Hepatocyte (in vitro differentiated cells): ENCODE data around the gene WWTR1. TPM values are rescaled to one million over a fixed set of nuclear protein-coding genes. Genes with fewer than 3 reads are reported as not detected.

Experiments used
- DNase-seq: peaks from one replicate; pipeline ENCODE4 v3.0.0-alpha.2; 2016; ENCODE audit warnings: low spot score
- H2AFZ ChIP-seq: fragments of 200-600 bp; sonication (generic); 2 replicates; pipeline ENCODE4 v1.6.0; 2016; ENCODE audit warnings: antibody characterized with exemption, mild to moderate bottlenecking
- H3K27ac ChIP-seq: fragments of 200-600 bp; sonication (generic); 2 replicates; pipeline ENCODE4 v1.5.1; 2016; ENCODE audit warnings: mild to moderate bottlenecking
- H3K27me3 ChIP-seq: fragments of 200-600 bp; sonication (generic); 2 replicates; pipeline ENCODE4 v1.6.1; 2016
- H3K36me3 ChIP-seq: fragments of 200-600 bp; sonication (generic); replicated peaks from 2 replicates; pipeline ENCODE4 v1.5.1; 2016; ENCODE audit warnings: low read depth; ENCODE audit not compliant: insufficient read depth
- H3K4me1 ChIP-seq: fragments of 200-600 bp; sonication (generic); 2 replicates; pipeline ENCODE4 v1.5.1; 2016; ENCODE audit warnings: mild to moderate bottlenecking, moderate library complexity; ENCODE audit not compliant: insufficient read depth
- H3K4me2 ChIP-seq: fragments of 200-600 bp; sonication (generic); 2 replicates; pipeline ENCODE4 v1.6.0; 2016
- H3K4me3 ChIP-seq: fragments of 200-600 bp; sonication (generic); 2 replicates; pipeline ENCODE4 v1.5.1; 2016; ENCODE audit warnings: mild to moderate bottlenecking
- H3K79me2 ChIP-seq: fragments of 200-600 bp; sonication (generic); 2 replicates; pipeline ENCODE4 v1.6.0; 2017; ENCODE audit warnings: mild to moderate bottlenecking
- H3K9me2 ChIP-seq: fragments of 200-600 bp; sonication (generic); replicated peaks from 2 replicates; pipeline ENCODE4 v1.6.0; 2017; ENCODE audit warnings: mild to moderate bottlenecking; ENCODE audit not compliant: insufficient read depth
- H3K9me3 ChIP-seq: fragments of 200-600 bp; sonication (generic); 2 replicates; pipeline ENCODE4 v1.5.1; 2016; ENCODE audit warnings: low read depth, mild to moderate bottlenecking
- H4K20me1 ChIP-seq: fragments of 200-600 bp; sonication (generic); 2 replicates; pipeline ENCODE4 v1.6.0; 2016; ENCODE audit warnings: mild to moderate bottlenecking; ENCODE audit not compliant: insufficient read depth, poor library complexity, severe bottlenecking
- CTCF ChIP-seq: fragments of 200-600 bp; sonication (generic); IDR thresholded peaks from 2 replicates; pipeline ENCODE4 v1.5.1; 2016; ENCODE audit warnings: antibody characterized with exemption, mild to moderate bottlenecking; ENCODE audit not compliant: poor library complexity
- EZH2 ChIP-seq: fragments of 200-600 bp; sonication (generic); IDR thresholded peaks from 2 replicates; pipeline ENCODE4 v1.6.1; 2016; ENCODE audit warnings: antibody characterized with exemption, mild to moderate bottlenecking, borderline replicate concordance
- EZH2phosphoT487 ChIP-seq: fragments of 200-600 bp; sonication (generic); IDR thresholded peaks from one replicate; pipeline ENCODE4 v1.6.1; 2018; ENCODE audit warnings: antibody characterized with exemption, mild to moderate bottlenecking, low read depth, moderate library complexity; ENCODE audit not compliant: unreplicated experiment, severe bottlenecking
- WGBS: methylation state at CpG from one replicate; pipeline ENCODE4 v1.1.6; 2016; ENCODE audit warnings: low lambda C conversion rate; ENCODE audit errors: missing lambda C conversion rate; 5-methylcytosine and 5-hydroxymethylcytosine counted together
- polyA plus RNA-seq: library from polyadenylated mRNA; unstranded; fragments of >200 nt; fragmentation: Nextera tagmentation; extraction: Ambion mirVana; gene quantifications from 2 replicates; pipeline ENCODE4 v1.2.1, GENCODE V29; 2016
- total RNA-seq: library from RNA; depleted of rRNA; stranded (reverse); fragments of >200 nt; gene quantifications from 2 replicates; pipeline ENCODE4 v1.2.3, GENCODE V29; 2014

The WWTR1 gene
- total and polyA plus RNA-seq, 2 experiments from 2014 or later, result 40.5 to 54.7 TPM

GRCh38 chr3:149648525-149648924 is 9.3 kb downstream of the WWTR1 start:
- no peaks in the 10 kb centered on the region for H3K9me2 ChIP-seq
- no peaks in the 10 kb centered on the region for H3K36me3 ChIP-seq
- no peaks in the 10 kb centered on the region for H3K9me3 ChIP-seq
- H4K20me1 ChIP-seq, result peaks cover 11% of the 10 kb centered on the region
- WGBS, result 87% methylated on average over 3 of the region's 3 CpGs
- H2AFZ ChIP-seq, result no peak overlapping the region
- H3K27me3 ChIP-seq, result no peaks in the 10 kb centered on the region
- H3K79me2 ChIP-seq, result peaks cover 93% of the 10 kb centered on the region
- H3K27ac ChIP-seq, result no peak overlapping the region
- TF ChIP-seq CTCF (no peak), EZH2 (no peak), EZH2phosphoT487 (no peak)
- H3K4me2 ChIP-seq, result no peak overlapping the region
- no peak for DNase-seq
- no peak overlapping the region for H3K4me3 ChIP-seq
- H3K4me1 ChIP-seq, result peaks cover 15% of the 10 kb centered on the region

- Histone ChIP-seq H2AFZ (no peak overlapping the region), H3K4me2 (no peak overlapping the region), H3K4me3 (no peak overlapping the region), H3K79me2 (peaks cover 87% of the 10 kb centered on the region), H3K27me3 (no peaks in the 10 kb centered on the region), H3K27ac (no peak overlapping the region), H3K9me2 (no peaks in the 10 kb centered on the region), H4K20me1 (peaks cover 11% of the 10 kb centered on the region), H3K9me3 (no peaks in the 10 kb centered on the region), H3K36me3 (no peaks in the 10 kb centered on the region), H3K4me1 (peaks cover 14% of the 10 kb centered on the region)
- no peak for DNase-seq
- TF ChIP-seq EZH2 (no peak), CTCF (no peak)
- 83% methylated on average over 1 of the region's 1 CpG for WGBS
These were observed 10.0 kb downstream of the WWTR1 start for GRCh38 chr3:149647812-149648211.

- Histone ChIP-seq H3K9me3 (no peaks in the 10 kb centered on the region), H3K36me3 (no peaks in the 10 kb centered on the region), H2AFZ (no peak overlapping the region), H3K27me3 (no peaks in the 10 kb centered on the region), H3K4me3 (no peak overlapping the region), H4K20me1 (peaks cover 11% of the 10 kb centered on the region), H3K4me2 (no peak overlapping the region), H3K79me2 (peaks cover 92% of the 10 kb centered on the region), H3K27ac (no peak overlapping the region), H3K9me2 (no peaks in the 10 kb centered on the region), H3K4me1 (peaks cover 14% of the 10 kb centered on the region)
- WGBS, result 94% methylated on average over 4 of the region's 4 CpGs
- DNase-seq, result no peak
- TF ChIP-seq EZH2phosphoT487, result no peak
- TF ChIP-seq CTCF, result no peak
- TF ChIP-seq EZH2, result no peak
These were observed 10.5 kb downstream of the WWTR1 start for GRCh38 chr3:149647285-149647684.

- H3K9me3 ChIP-seq, result no peaks in the 10 kb centered on the region
- H3K9me2 ChIP-seq, result no peaks in the 10 kb centered on the region
- H3K4me3 ChIP-seq, result no peak overlapping the region
- TF ChIP-seq EZH2 (no peak), CTCF (no peak), EZH2phosphoT487 (no peak)
- WGBS, result 89% methylated on average over 4 of the region's 4 CpGs
- H3K4me2 ChIP-seq, result no peak overlapping the region
- H4K20me1 ChIP-seq, result peaks cover 9% of the 10 kb centered on the region
- H3K27ac ChIP-seq, result no peak overlapping the region
- DNase-seq, result no peak
- H3K36me3 ChIP-seq, result no peaks in the 10 kb centered on the region
- peaks cover 94% of the 10 kb centered on the region for H3K79me2 ChIP-seq
- H3K4me1 ChIP-seq, result peaks cover 23% of the 10 kb centered on the region
- H3K27me3 ChIP-seq, result no peaks in the 10 kb centered on the region
- H2AFZ ChIP-seq, result no peak overlapping the region
These were observed 11.6 kb downstream of the WWTR1 start for GRCh38 chr3:149646181-149646766.
